Hematopoietic multipotent progenitor cell treated with erythropoietin and hydrocortisone succinate and interleukin-3 and kit ligand, for 15 days (in vitro differentiated cells): Measurements from ENCODE around the gene POMC.
"Not testable (repeated sequence)": the region's sequence is repeated elsewhere in the genome, so short reads cannot be mapped to it uniquely, and the experiment has no call there.

Source experiments
- DNase-seq: peaks from one replicate; pipeline ENCODE4 v3.0.0-alpha.2; 2015; ENCODE audit warnings: low spot score

Gene POMC

GRCh38 chr2:25132693-25133092 is 35.7 kb downstream of the POMC start:
- DNase-seq, result no peak

GRCh38 chr2:25132299-25132635 is 36.1 kb downstream of the POMC start:
- no peak for DNase-seq

- no peak for DNase-seq
Measured at GRCh38 chr2:25131567-25132298, 36.6 kb downstream of the POMC start.

- DNase-seq, result no peak
Measured at GRCh38 chr2:25131253-25131566, 37.2 kb downstream of the POMC start.

- no peak for DNase-seq
Measured at GRCh38 chr2:25129901-25130520, 38.4 kb downstream of the POMC start.

GRCh38 chr2:25127646-25128045 is 40.7 kb downstream of the POMC start:
- no peak for DNase-seq

- DNase-seq, result not testable (repeated sequence)
Measured at GRCh38 chr2:25127071-25127470, 41.3 kb downstream of the POMC start.

GRCh38 chr2:25125976-25126375 is 42.4 kb downstream of the POMC start:
- no peak for DNase-seq

GRCh38 chr2:25125189-25125588 is 43.2 kb downstream of the POMC start:
- DNase-seq, result no peak

- DNase-seq, result no peak
Measured at GRCh38 chr2:25123682-25124081, 44.7 kb downstream of the POMC start.

GRCh38 chr2:25122367-25122766 is 46.0 kb downstream of the POMC start:
- DNase-seq, result no peak

- DNase-seq, result no peak
Measured at GRCh38 chr2:25119263-25119662, 49.1 kb downstream of the POMC start.

GRCh38 chr2:25116956-25117355 is 51.4 kb downstream of the POMC start:
- DNase-seq, result no peak

GRCh38 chr2:25115902-25116301 is 52.5 kb downstream of the POMC start:
- no peak for DNase-seq

GRCh38 chr2:25115249-25115883 is 53.0 kb downstream of the POMC start:
- no peak for DNase-seq

GRCh38 chr2:25112113-25112512 is 56.3 kb downstream of the POMC start:
- DNase-seq, result no peak
